Neural progenitor cell (in vitro differentiated cells): ENCODE data around the gene XYLT1. TPM values are rescaled to one million over a fixed set of nuclear protein-coding genes. Genes with fewer than 3 reads are reported as not detected.
A peak's percentile ranks its signal among the peaks of the same experiment; 100 is the strongest.

Experiments
- DNase-seq: peaks from one replicate; pipeline ENCODE4 v3.0.0-alpha.2; 2016; ENCODE audit warnings: low spot score
- H2AFZ ChIP-seq: fragments of 200-600 bp; sonication (generic); replicated peaks from 2 replicates; pipeline ENCODE4 v1.6.1; 2016; ENCODE audit warnings: antibody characterized with exemption
- H3F3A ChIP-seq: fragments of 200-600 bp; sonication (generic); 2 replicates; pipeline ENCODE4 v1.6.1; 2016; ENCODE audit warnings: antibody characterized with exemption, low read depth
- H3K27ac ChIP-seq: fragments of 200-600 bp; sonication (generic); 2 replicates; pipeline ENCODE4 v1.5.1; 2016; ENCODE audit warnings: mild to moderate bottlenecking
- H3K27me3 ChIP-seq: fragments of 200-600 bp; sonication (generic); 2 replicates; pipeline ENCODE4 v1.6.1; 2016; ENCODE audit warnings: mild to moderate bottlenecking, moderate library complexity
- H3K36me3 ChIP-seq: fragments of 200-600 bp; sonication (generic); 2 replicates; pipeline ENCODE4 v1.5.1; 2016
- H3K4me1 ChIP-seq: fragments of 200-600 bp; sonication (generic); 2 replicates; pipeline ENCODE4 v1.6.1; 2016; ENCODE audit warnings: mixed run types
- H3K4me2 ChIP-seq: fragments of 200-600 bp; sonication (generic); 2 replicates; pipeline ENCODE4 v1.6.1; 2016
- H3K4me3 ChIP-seq: fragments of 200-600 bp; sonication (generic); 2 replicates; pipeline ENCODE4 v1.5.1; 2016
- H3K79me2 ChIP-seq: fragments of 200-600 bp; sonication (generic); 2 replicates; pipeline ENCODE4 v1.6.1; 2016; ENCODE audit warnings: low read depth
- H3K9ac ChIP-seq: fragments of 200-600 bp; sonication (generic); 2 replicates; pipeline ENCODE4 v1.6.1; 2016
- H3K9me3 ChIP-seq: fragments of 200-600 bp; sonication (generic); 2 replicates; pipeline ENCODE4 v1.5.1; 2016; ENCODE audit warnings: low read depth
- H4K20me1 ChIP-seq: fragments of 200-600 bp; sonication (generic); 2 replicates; pipeline ENCODE4 v1.6.1; 2016; ENCODE audit warnings: low read depth
- H3K27ac Mint-ChIP-seq: 3 replicates; pipeline ENCODE4 v1.8.0; 2021; ENCODE audit warnings: mixed read lengths
- H3K27me3 Mint-ChIP-seq: 2 replicates; pipeline ENCODE4 v1.8.0; 2022; ENCODE audit warnings: low read depth, mild to moderate bottlenecking, inconsistent platforms, moderate library complexity, mixed read lengths; ENCODE audit not compliant: insufficient read depth
- H3K36me3 Mint-ChIP-seq: 3 replicates; pipeline ENCODE4 v1.8.0; 2021; ENCODE audit warnings: mixed read lengths
- H3K4me1 Mint-ChIP-seq: 3 replicates; pipeline ENCODE4 v1.8.0; 2021; ENCODE audit warnings: mixed read lengths
- H3K4me3 Mint-ChIP-seq: 3 replicates; pipeline ENCODE4 v1.8.0; 2021; ENCODE audit warnings: mild to moderate bottlenecking, moderate library complexity, mixed read lengths
- H3K9me3 Mint-ChIP-seq: 3 replicates; pipeline ENCODE4 v1.8.0; 2020; ENCODE audit warnings: mixed read lengths
- EZH2 ChIP-seq: fragments of 200-600 bp; sonication (generic); IDR thresholded peaks from 2 replicates; pipeline ENCODE4 v1.6.1; 2017; ENCODE audit warnings: antibody characterized with exemption, mild to moderate bottlenecking, moderate library complexity
- EZH2phosphoT487 ChIP-seq: fragments of 200-600 bp; sonication (generic); IDR thresholded peaks from 2 replicates; pipeline ENCODE4 v1.6.1; 2017; ENCODE audit warnings: antibody characterized with exemption
- total RNA-seq: library from RNA; depleted of rRNA; stranded (reverse); fragments of >200 nt; gene quantifications from 2 replicates; pipeline ENCODE4 v1.2.3, GENCODE V29; 2015; ENCODE audit warnings: low replicate concordance
- TF ChIP-seq, protein P1 (sequence below): fragments of 200-600 bp; sonication (generic); IDR thresholded peaks from 2 replicates; pipeline ENCODE4 v1.5.1; 2017; ENCODE audit warnings: antibody characterized with exemption, mild to moderate bottlenecking

Gene XYLT1
- total RNA-seq, 1 donor from 2014 or later = 5.9 TPM

DNA sequence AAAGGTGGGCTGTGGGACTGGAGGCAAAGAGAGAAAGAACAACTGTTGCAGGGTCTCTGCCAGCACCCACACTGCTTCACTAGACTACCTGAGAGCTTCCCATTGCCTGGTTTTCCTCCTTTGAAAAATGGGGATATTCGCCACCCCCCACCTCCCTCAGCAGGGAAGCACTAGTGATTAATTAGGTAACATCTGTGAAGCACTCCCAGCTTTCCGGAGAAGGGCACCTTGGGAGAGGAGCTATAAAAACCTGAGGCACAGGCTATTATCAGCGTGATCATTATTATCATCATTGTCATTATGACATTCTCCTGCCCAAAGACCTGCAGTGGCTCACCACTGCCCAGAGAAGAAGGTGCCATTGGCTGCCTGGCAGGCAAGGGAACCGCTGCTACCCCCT lies 83.5 kb downstream of the XYLT1 start:
- Histone ChIP-seq H3K36me3 (no peaks in the 10 kb centered on the region), H2AFZ (no peak overlapping the region), H3K9ac (no peak overlapping the region), H3K4me2 (peak overlapping the region; percentile 64), H3K9me3 (no peaks in the 10 kb centered on the region), H3K27me3 (no peaks in the 10 kb centered on the region), H3K79me2 (peaks cover 7% of the 10 kb centered on the region), H3K4me3 (no peak overlapping the region), H3F3A (peaks cover 21% of the 10 kb centered on the region), H3K27ac (no peak overlapping the region), H4K20me1 (peaks cover 11% of the 10 kb centered on the region), H3K4me1 (peaks cover 63% of the 10 kb centered on the region)
- Mint-ChIP-seq H3K27ac (no peak overlapping the region), H3K9me3 (no peaks in the 10 kb centered on the region), H3K27me3 (peaks cover 5% of the 10 kb centered on the region), H3K4me3 (no peak overlapping the region), H3K4me1 (peaks cover 69% of the 10 kb centered on the region), H3K36me3 (peaks cover 2% of the 10 kb centered on the region)
- TF ChIP-seq EZH2 (no peak), EZH2phosphoT487 (no peak)
- TF ChIP-seq, protein P1, sequence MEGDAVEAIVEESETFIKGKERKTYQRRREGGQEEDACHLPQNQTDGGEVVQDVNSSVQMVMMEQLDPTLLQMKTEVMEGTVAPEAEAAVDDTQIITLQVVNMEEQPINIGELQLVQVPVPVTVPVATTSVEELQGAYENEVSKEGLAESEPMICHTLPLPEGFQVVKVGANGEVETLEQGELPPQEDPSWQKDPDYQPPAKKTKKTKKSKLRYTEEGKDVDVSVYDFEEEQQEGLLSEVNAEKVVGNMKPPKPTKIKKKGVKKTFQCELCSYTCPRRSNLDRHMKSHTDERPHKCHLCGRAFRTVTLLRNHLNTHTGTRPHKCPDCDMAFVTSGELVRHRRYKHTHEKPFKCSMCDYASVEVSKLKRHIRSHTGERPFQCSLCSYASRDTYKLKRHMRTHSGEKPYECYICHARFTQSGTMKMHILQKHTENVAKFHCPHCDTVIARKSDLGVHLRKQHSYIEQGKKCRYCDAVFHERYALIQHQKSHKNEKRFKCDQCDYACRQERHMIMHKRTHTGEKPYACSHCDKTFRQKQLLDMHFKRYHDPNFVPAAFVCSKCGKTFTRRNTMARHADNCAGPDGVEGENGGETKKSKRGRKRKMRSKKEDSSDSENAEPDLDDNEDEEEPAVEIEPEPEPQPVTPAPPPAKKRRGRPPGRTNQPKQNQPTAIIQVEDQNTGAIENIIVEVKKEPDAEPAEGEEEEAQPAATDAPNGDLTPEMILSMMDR = no peak
- DNase-seq = no peak

DNA sequence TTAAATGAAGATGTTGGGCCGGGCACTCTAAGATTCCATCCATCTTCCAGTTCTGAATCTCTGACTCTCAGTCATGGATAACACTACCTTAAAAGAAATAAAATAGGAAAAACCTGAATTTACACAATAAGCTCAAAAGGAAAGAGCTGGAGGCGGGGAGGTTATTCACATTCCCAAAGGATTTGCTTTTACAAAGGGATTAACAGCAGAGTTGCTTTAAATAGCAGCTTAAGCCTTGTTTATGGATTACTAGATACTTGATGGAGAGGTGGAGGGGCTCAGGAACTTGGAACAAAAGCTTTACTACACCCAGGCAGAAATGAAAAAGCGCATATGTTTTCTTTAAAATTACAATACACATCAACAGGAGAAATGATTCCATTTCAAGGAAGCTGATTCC lies 84.5 kb downstream of the XYLT1 start:
- peak overlapping the region; percentile 27 for H3K4me3 ChIP-seq

DNA sequence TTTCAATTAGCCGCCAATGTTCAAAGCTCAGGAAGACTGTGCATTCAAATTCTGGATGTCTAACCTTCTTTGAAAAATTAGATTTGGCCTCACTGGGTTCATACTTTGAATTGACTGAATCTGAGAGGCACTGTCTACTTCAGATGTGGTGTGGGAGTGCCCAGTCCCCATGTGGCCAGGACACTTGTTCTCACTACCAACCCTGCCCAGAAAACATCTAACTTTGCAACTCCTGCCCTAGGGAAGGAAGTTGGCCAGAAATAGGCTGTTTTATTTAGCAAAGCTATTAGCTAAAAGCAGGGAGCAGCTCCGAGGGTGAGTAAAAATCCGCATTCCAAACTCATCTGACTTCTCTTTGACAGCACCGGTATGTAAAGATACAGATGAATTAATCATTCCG lies 86.3 kb downstream of the XYLT1 start:
- H3K79me2 ChIP-seq = peaks cover 7% of the 10 kb centered on the region

More for the DNA sequence above, 84.5 kb downstream of the XYLT1 start:
- Histone ChIP-seq H3K9ac (no peak overlapping the region), H3F3A (peaks cover 21% of the 10 kb centered on the region), H3K9me3 (no peaks in the 10 kb centered on the region), H4K20me1 (peaks cover 14% of the 10 kb centered on the region), H3K36me3 (no peaks in the 10 kb centered on the region), H3K27me3 (no peaks in the 10 kb centered on the region), H3K4me2 (peak overlapping the region; percentile 64), H3K79me2 (peaks cover 7% of the 10 kb centered on the region), H3K27ac (no peak overlapping the region), H2AFZ (no peak overlapping the region), H3K4me1 (peaks cover 63% of the 10 kb centered on the region)
- peaks cover 3% of the 10 kb centered on the region for H3K27me3 Mint-ChIP-seq
- no peak overlapping the region for H3K27ac Mint-ChIP-seq
- no peaks in the 10 kb centered on the region for H3K9me3 Mint-ChIP-seq
- H3K36me3 Mint-ChIP-seq = no peaks in the 10 kb centered on the region
- H3K4me3 Mint-ChIP-seq = peak overlapping the region; percentile 29
- peak; percentile 78 for DNase-seq
- peaks cover 64% of the 10 kb centered on the region for H3K4me1 Mint-ChIP-seq
- TF ChIP-seq EZH2phosphoT487 = peak; percentile 86
- TF ChIP-seq, protein P1 = no peak

More for the DNA sequence above, 86.3 kb downstream of the XYLT1 start:
- H4K20me1 ChIP-seq = peaks cover 29% of the 10 kb centered on the region
- H3K4me3 ChIP-seq = no peak overlapping the region
- H3K4me2 ChIP-seq = no peak overlapping the region
- no peak for DNase-seq
- no peak overlapping the region for H2AFZ ChIP-seq
- peaks cover 3% of the 10 kb centered on the region for H3K27me3 Mint-ChIP-seq
- peaks cover 16% of the 10 kb centered on the region for H3K27me3 ChIP-seq
- H3K9ac ChIP-seq = no peak overlapping the region
- H3K27ac ChIP-seq = no peak overlapping the region
- no peaks in the 10 kb centered on the region for H3K9me3 ChIP-seq
- H3K27ac Mint-ChIP-seq = no peak overlapping the region
- no peaks in the 10 kb centered on the region for H3K9me3 Mint-ChIP-seq
- peaks cover 56% of the 10 kb centered on the region for H3K4me1 ChIP-seq
- no peaks in the 10 kb centered on the region for H3K36me3 Mint-ChIP-seq
- no peak overlapping the region for H3K4me3 Mint-ChIP-seq
- peaks cover 21% of the 10 kb centered on the region for H3F3A ChIP-seq
- H3K36me3 ChIP-seq = no peaks in the 10 kb centered on the region
- peaks cover 65% of the 10 kb centered on the region for H3K4me1 Mint-ChIP-seq
- TF ChIP-seq EZH2 (no peak), EZH2phosphoT487 (no peak)
- TF ChIP-seq, protein P1 = no peak
